Left renal pelvis (tissue), 4 donors: Measurements from ENCODE around the gene CNTNAP2. TPM values are rescaled to one million over a fixed set of nuclear protein-coding genes. Genes with fewer than 3 reads are reported as not detected.
"Not testable (repeated sequence)": the region's sequence is repeated elsewhere in the genome, so short reads cannot be mapped to it uniquely, and the experiment has no call there.

Experiments
- DNase-seq, 4 donors: peaks; one replicate each; pipeline ENCODE4 v3.0.0-alpha.2; 2013; ENCODE audit warnings: low read depth in 4 of 4, low spot score in 3 of 4
- polyA plus RNA-seq, 4 donors: library from polyadenylated mRNA; unstranded; fragments of 120-200 nt; gene quantifications; one replicate each; pipeline ENCODE4 v1.2.1, GENCODE V29; 2013; ENCODE audit not compliant: insufficient read length in 4 of 4

Gene CNTNAP2
- polyA plus RNA-seq, 4 donors = 23.5 to 71.0 (median 29.4) TPM

DNA sequence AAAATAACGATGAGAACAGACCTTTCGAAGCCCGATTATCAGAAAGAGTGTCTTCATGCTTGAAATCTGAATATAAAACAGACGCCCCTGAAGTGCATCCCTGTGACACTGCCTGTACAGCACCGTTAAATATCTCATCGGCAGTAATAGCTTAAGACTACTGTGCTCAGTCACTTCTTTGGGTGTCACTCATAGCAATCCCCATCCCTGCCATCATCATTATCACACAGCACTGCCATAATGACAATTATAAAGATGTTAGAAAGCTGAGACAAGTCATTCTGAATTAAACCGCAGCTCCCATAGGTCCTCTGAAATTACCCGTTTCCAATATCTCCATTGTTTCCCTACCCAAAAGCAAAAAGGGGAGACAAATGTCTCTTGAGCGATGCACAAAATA, 1906.2 kb downstream of the CNTNAP2 start:
- DNase-seq = no peak

DNA sequence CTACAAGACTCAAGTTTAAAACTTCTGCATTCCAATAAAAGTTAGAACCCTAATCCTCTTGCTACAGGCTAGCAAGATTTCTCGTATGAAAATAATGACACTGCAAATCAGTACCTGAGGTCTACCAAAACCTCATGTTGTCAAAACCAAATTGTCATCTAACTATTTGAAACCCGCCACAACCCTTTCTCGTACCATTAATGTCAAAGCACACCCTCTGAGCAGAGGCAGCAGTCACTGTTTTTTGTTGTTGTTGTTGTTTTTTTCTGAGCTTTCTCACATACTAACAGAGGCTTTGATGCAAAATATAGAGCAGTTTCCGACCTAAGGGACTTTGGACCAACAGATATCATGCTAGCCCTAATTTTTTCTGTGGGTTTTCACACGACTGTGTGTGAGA, 1910.1 kb downstream of the CNTNAP2 start:
- DNase-seq = no peak

DNA sequence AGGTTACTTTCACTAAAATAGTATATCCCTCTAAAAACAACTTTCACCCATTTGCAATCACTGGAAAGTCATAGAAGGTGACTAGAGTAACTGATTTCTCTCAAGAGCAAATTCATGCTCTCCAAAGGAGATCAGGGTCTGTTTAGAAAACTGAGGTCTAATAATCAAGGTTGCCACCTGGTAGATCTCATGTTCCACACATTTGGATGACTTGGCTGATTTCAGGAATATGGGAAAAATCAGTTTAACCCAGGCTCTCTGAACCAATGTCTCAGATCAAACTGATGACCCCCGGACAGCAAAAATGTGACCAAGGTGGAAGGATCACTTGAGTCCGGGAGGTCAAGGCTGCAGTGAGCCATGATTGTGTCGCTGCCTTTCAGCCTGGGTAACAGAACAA, 1911.6 kb downstream of the CNTNAP2 start:
- DNase-seq = no peak

DNA sequence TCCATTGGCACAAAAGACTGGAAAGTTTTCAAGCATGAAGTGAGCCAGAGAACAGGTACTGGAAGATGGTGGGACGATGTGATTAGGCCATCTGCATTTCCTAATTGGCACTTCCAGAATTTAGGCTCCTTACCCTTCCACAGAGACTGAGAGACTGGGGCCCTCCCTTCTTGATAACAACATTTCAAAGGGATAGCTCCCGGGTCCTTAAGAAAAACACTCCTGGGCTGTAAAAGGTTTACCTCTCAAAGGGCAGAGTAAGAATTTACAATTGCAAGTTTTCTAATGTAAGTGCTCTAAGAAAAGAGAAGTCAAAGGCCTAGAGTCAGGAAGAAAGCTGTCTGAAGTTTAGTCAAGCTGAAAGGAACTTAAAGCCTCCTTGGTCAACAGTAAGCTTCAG, 1914.4 kb downstream of the CNTNAP2 start:
- no peak for DNase-seq

DNA sequence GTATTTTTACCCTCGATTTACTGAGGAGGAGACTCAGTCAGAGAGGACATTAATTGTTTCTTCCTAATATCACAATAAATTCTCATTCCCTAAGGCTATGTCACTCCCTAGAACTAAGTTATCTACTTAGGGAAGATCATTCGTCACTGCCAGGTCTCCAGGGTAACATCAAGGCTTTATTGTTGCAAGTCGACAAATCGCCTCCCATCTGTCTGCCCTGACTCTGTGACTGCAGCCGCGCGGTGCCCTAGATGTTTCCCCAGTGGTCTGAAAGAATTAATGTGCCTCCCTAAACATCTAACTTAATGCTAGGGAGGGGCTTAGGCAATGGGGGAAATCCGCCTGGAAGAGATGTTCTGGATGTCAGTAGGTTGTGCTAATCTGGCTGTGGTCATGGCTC, 1915.2 kb downstream of the CNTNAP2 start:
- no peak for DNase-seq

GRCh38 chr7:148035950-148036349, 1919.3 kb downstream of the CNTNAP2 start:
- no peak for DNase-seq

DNA sequence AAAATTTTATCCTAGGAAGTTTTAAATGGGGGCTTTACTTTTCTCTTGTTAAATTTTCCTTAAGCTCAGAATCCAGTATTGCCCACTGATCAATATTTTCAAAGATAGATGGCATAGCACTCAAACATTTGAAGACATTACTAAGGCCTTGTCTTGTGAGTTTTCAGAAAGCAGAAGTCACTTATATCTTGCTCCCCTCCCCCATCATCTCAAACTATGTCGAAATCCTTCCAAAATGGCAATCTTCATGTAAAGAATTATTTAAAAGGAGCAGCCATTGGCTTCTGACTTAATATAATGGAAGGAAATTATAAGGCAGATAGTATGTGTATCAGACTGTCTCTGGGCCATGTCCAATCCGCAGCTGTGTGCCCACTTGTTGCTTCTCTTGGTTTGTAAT, 1920.4 kb downstream of the CNTNAP2 start:
- no peak for DNase-seq

- DNase-seq = no peak
These were observed 1924.6 kb downstream of the CNTNAP2 start for GRCh38 chr7:148041156-148041555.

DNA sequence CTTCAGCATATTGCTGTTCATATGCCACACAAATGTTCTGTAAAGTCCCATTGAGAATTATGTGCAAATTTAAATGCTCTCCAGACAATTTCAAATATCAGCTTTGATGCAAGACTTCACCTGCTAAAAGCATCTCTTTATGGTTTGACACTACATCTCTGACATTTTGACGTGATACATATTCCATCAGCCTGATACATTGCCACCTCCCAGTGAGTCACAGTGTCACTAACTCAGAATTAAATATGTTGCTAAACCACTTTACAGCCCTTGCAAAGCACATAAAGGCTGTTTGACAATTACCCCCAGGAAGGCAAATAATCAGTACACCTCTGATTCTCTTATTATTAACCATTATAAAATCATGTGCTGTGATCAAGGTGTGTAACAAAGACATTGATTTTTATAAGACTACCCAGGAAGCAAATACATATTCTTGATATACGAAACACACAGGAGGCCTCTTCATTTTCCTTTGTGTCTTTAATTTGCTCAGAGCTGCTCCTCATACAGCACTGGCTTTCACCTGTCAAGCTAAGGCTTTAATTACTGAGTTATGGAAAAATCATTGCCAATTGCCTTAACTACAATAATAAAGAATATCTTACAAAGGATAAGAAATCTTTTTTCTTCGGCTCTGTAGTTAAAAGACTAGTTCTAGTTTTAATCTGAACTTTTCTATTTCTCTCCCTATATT, 1926.5 kb downstream of the CNTNAP2 start:
- no peak for DNase-seq

GRCh38 chr7:148044173-148044572, 1927.6 kb downstream of the CNTNAP2 start:
- DNase-seq = no peak

GRCh38 chr7:148045521-148045920, 1928.9 kb downstream of the CNTNAP2 start:
- DNase-seq = no peak

- DNase-seq = no peak
These were observed 1932.5 kb downstream of the CNTNAP2 start for GRCh38 chr7:148049068-148049467.

GRCh38 chr7:148050492-148051158, 1934.0 kb downstream of the CNTNAP2 start:
- no peak for DNase-seq

GRCh38 chr7:148056406-148056805, 1939.8 kb downstream of the CNTNAP2 start:
- DNase-seq = no peak

DNA sequence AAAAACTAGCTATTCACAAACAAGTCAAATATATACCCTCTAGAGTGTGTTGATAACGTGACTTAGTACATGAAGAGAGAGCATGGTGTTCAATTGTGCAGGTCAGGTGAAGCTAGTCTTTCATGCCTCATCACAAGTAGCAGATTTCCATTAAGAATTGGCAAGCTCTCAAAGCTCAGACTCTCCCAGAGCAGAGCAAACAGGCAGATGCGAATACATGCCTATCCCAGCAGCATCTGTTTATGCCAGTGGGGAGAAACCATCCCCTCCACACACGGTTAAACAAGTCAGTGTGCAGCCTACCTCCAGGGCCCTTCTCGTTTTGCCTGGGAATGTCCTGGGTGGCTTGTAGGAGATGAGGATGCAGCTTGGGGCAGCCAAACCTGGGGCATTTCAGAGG, 1941.5 kb downstream of the CNTNAP2 start:
- no peak for DNase-seq

DNA sequence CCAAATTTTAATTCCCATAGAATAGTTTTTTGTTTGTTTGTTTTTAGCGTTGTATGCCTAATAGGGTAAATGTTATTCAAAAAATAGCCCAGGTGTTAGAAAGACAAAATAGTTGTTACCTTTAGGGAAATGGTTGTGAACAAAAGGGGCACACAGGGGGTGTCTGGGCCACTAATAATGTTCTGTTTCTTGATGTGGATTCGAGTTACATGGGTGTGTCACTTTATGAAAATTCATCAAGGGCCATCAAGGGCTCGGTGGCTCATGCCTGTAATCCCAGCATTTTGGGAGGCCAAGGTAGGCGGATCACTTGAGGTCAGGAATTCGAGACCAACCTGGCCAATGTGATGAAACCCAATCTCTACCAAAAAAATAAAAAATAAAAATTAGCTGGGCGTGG, 1942.2 kb downstream of the CNTNAP2 start:
- no peak for DNase-seq

GRCh38 chr7:148060724-148061123, 1944.1 kb downstream of the CNTNAP2 start:
- no peak for DNase-seq

GRCh38 chr7:148078111-148078510, 1961.5 kb downstream of the CNTNAP2 start:
- DNase-seq = not testable (repeated sequence)

GRCh38 chr7:148079206-148080080, 1962.8 kb downstream of the CNTNAP2 start:
- no peak for DNase-seq

GRCh38 chr7:148083448-148083847, 1966.8 kb downstream of the CNTNAP2 start:
- DNase-seq = no peak

GRCh38 chr7:148084138-148084537, 1967.5 kb downstream of the CNTNAP2 start:
- peak; percentile 52 to 69 (median 62) for DNase-seq
